AG10803 (cell line): ENCODE data around the gene MBP.
"Not testable (repeated sequence)": the region's sequence is repeated elsewhere in the genome, so short reads cannot be mapped to it uniquely, and the experiment has no call there.

Source experiments
- DNase-seq: peaks from one replicate; pipeline ENCODE4 v3.0.0; 2010; ENCODE audit warnings: low read depth
- H3K4me3 ChIP-seq: 2 replicates; pipeline ENCODE4 v1.5.1; 2011; ENCODE audit warnings: mild to moderate bottlenecking, low read length, control low read depth
- TF ChIP-seq, protein P1 (sequence below): conservative IDR thresholded peaks from 2 replicates; pipeline ENCODE4 v1.5.1; 2011; ENCODE audit warnings: mild to moderate bottlenecking, low read length, control low read depth, inconsistent platforms

MBP gene

DNA sequence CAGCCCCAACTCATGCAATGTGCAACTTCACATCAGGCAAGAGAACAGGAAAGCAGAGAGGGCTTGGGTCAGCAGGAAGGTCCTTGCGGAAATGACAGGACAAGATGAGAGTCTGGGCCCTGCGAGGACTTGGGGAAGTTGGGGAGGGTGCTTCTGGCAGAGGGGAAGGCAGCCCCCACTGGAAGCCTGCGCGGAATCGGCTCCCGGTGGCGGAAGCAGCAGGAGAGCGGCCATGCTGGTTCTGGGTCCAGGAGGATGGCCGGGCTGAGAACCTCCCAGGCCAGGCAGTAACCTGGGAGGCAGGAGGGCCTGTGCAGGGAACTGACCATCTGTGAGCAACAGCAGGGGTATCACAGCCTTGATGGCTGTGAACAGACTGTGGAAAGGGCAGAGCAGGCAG lies 112.9 kb downstream of the MBP start:
- H3K4me3 ChIP-seq, result no peak overlapping the region
- TF ChIP-seq, protein P1, sequence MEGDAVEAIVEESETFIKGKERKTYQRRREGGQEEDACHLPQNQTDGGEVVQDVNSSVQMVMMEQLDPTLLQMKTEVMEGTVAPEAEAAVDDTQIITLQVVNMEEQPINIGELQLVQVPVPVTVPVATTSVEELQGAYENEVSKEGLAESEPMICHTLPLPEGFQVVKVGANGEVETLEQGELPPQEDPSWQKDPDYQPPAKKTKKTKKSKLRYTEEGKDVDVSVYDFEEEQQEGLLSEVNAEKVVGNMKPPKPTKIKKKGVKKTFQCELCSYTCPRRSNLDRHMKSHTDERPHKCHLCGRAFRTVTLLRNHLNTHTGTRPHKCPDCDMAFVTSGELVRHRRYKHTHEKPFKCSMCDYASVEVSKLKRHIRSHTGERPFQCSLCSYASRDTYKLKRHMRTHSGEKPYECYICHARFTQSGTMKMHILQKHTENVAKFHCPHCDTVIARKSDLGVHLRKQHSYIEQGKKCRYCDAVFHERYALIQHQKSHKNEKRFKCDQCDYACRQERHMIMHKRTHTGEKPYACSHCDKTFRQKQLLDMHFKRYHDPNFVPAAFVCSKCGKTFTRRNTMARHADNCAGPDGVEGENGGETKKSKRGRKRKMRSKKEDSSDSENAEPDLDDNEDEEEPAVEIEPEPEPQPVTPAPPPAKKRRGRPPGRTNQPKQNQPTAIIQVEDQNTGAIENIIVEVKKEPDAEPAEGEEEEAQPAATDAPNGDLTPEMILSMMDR, result no peak
- no peak for DNase-seq

DNA sequence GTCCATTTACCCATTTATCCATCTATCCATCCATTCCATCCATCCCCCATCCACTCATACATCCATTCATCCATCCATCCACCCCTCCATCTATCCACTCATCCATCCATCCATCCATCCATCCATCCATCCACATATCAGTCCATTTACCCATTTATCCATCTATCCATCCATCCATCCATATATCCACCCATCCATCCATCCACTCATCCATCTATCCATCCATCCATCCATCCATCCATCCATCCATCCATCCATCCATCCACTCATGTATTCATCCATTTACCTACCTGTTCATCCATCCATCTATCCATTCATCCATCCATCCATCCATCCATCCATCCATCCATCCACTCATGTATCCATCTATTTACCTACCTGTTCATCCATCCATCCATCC lies 113.9 kb downstream of the MBP start:
- not testable (repeated sequence) for H3K4me3 ChIP-seq

GRCh38 chr18:77017355-77017754 lies 115.2 kb downstream of the MBP start:
- DNase-seq, result no peak
- TF ChIP-seq, protein P1, result no peak
- H3K4me3 ChIP-seq, result no peak overlapping the region

More for the DNA sequence above, 113.9 kb downstream of the MBP start:
- not testable (repeated sequence) for DNase-seq

- no peak overlapping the region for H3K4me3 ChIP-seq
- DNase-seq, result no peak
- TF ChIP-seq, protein P1, result no peak
Measured at GRCh38 chr18:77016936-77017335, 115.6 kb downstream of the MBP start.

DNA sequence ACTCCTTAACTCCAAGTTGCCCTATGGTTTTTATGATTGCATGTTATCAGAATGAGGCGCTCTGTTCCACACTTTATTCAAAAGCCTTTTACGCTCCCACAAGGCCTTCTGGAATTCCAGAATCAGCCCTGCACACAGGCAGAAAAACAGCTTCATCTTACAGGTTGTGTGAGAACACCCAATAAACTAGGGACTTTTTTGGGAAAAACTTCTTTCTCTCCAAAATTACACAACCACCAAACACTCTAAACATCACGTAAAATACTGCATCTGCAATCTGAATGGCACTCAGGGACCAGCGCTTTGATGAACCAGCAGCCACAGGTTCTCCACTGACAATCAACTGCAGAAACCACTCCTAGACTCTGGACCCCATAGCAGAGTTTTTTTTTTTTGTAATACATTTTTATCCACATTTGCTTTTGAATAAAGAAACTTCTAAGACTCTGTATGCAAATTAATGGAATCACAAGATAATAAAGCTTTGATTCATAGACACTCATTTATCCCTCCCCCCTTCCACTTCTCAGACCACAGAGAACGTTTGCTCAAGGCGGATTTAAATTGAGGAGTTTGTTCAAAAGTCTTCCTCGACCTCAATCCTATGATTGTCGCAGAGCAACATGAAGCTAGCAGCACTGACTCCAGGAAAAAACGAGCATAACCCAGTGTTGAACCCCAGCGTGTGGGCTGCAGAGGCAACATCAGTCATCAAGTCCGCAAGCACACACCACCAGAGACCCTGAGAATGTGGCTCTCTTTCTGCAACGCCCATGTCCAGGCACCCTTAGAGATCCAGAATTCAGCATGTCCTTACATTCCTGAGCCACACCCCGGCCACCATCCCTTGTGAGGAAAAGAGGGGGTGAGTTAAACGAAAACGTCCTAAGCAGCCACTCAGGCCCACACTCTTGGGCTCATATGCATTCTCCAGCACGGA lies 116.5 kb downstream of the MBP start:
- no peak for DNase-seq
- TF ChIP-seq, protein P1, result no peak
- no peak overlapping the region for H3K4me3 ChIP-seq

DNA sequence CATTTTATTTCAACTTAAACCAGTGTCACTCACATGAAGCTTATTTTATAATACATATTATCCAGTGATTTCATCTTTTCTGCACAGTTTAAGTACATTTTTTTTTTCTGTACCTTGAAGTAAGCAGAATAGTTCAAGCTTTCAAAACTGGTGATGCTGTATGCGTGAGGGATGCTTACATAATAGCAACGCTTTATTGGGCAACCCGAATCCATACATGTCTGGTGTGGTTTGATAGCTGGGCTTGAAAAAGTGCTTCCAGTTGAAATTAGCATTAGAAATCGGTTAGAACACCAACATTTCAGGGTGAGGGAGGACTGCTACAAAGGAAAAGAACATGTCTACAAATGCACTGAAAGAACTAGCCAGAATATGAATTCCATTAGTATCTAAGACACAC lies 117.4 kb downstream of the MBP start:
- TF ChIP-seq, protein P1, result no peak
- DNase-seq, result no peak
- H3K4me3 ChIP-seq, result no peak overlapping the region

DNA sequence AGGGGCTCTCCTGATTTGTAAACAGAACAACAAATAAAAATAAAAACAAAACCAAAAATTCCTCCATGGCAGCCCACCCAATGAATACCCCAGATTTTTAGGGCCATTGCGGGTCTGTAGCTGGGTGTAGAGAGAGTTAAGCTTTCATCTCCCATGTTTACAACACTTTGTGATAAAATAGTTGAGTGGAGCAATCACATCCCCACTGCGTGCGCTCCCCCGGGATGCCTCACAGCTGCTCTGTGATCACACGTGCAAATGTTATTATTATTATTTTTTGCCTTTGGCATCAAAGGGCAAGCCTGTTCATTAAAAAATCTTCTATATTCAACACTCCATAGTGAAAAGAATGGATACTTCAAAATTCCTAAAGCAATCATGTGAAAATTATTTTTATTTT lies 118.0 kb downstream of the MBP start:
- TF ChIP-seq, protein P1, result no peak

More for the DNA sequence above, 118.0 kb downstream of the MBP start:
- no peak for DNase-seq
- H3K4me3 ChIP-seq, result no peak overlapping the region
